GM23338 (cell line): ENCODE data around the gene GRIN2C. TPM values are rescaled to one million over a fixed set of nuclear protein-coding genes. Genes with fewer than 3 reads are reported as not detected.

Experiments
- ATAC-seq: fragments of 200-7000 bp; cut with Tn5 transposase; 3 replicates; pipeline ENCODE4 v1.9.1; 2020
- DNase-seq: peaks from one replicate; pipeline ENCODE4 v3.0.0-alpha.2; 2015; ENCODE audit warnings: low spot score
- H2AFZ ChIP-seq: fragments of 200-600 bp; sonication (generic); 2 replicates; pipeline ENCODE4 v1.8.0; 2016; ENCODE audit warnings: antibody characterized with exemption, mild to moderate bottlenecking, moderate library complexity
- H3F3A ChIP-seq: fragments of 200-600 bp; sonication (generic); replicated peaks from 2 replicates; pipeline ENCODE4 v1.8.0; 2017; ENCODE audit warnings: antibody characterized with exemption, mixed run types, low read depth
- H3K27ac ChIP-seq: fragments of 200-600 bp; sonication (generic); 2 replicates; pipeline ENCODE4 v1.6.1; 2016; ENCODE audit warnings: low read depth
- H3K27me3 ChIP-seq: fragments of 200-600 bp; sonication (generic); 2 replicates; pipeline ENCODE4 v1.8.0; 2016; ENCODE audit warnings: mild to moderate bottlenecking, mixed run types, moderate library complexity; ENCODE audit not compliant: insufficient read depth
- H3K36me3 ChIP-seq: fragments of 200-600 bp; sonication (generic); 2 replicates; pipeline ENCODE4 v1.8.0; 2016; ENCODE audit warnings: mild to moderate bottlenecking; ENCODE audit not compliant: insufficient read depth
- H3K4me1 ChIP-seq: fragments of 200-600 bp; sonication (generic); 2 replicates; pipeline ENCODE4 v1.8.0; 2016; ENCODE audit warnings: mild to moderate bottlenecking, moderate library complexity; ENCODE audit not compliant: insufficient read depth
- H3K4me2 ChIP-seq: fragments of 200-600 bp; sonication (generic); 2 replicates; pipeline ENCODE4 v1.7.1; 2017; ENCODE audit warnings: mixed run types
- H3K4me3 ChIP-seq: fragments of 200-600 bp; sonication (generic); 2 replicates; pipeline ENCODE4 v1.6.1; 2016; ENCODE audit warnings: mixed run types
- H3K79me2 ChIP-seq: fragments of 200-600 bp; sonication (generic); replicated peaks from 2 replicates; pipeline ENCODE4 v1.8.0; 2017; ENCODE audit warnings: mild to moderate bottlenecking; ENCODE audit not compliant: insufficient read depth
- H3K9me2 ChIP-seq: fragments of 200-600 bp; sonication (generic); 2 replicates; pipeline ENCODE4 v1.8.0; 2017; ENCODE audit not compliant: insufficient read depth
- H4K20me1 ChIP-seq: fragments of 200-600 bp; sonication (generic); replicated peaks from 2 replicates; pipeline ENCODE4 v1.8.0; 2017; ENCODE audit warnings: mild to moderate bottlenecking; ENCODE audit not compliant: insufficient read depth
- H3K27ac Mint-ChIP-seq: 2 replicates; pipeline ENCODE4 v1.8.0; 2020; ENCODE audit warnings: inconsistent platforms, mild to moderate bottlenecking, moderate library complexity, mixed read lengths
- H3K27me3 Mint-ChIP-seq: 3 replicates; pipeline ENCODE4 v1.8.0; 2022; ENCODE audit warnings: low read depth, mild to moderate bottlenecking, moderate library complexity, mixed read lengths, inconsistent platforms; ENCODE audit not compliant: insufficient read depth, poor library complexity
- H3K36me3 Mint-ChIP-seq: 3 replicates; pipeline ENCODE4 v1.8.0; 2021; ENCODE audit warnings: low read depth, mild to moderate bottlenecking, inconsistent platforms, moderate library complexity, mixed read lengths
- H3K4me1 Mint-ChIP-seq: 3 replicates; pipeline ENCODE4 v1.8.0; 2020; ENCODE audit warnings: mild to moderate bottlenecking, inconsistent platforms, mixed read lengths
- H3K4me3 Mint-ChIP-seq: 3 replicates; pipeline ENCODE4 v1.8.0; 2021; ENCODE audit warnings: moderate library complexity, mild to moderate bottlenecking, inconsistent platforms, mixed read lengths
- H3K9me3 Mint-ChIP-seq: 3 replicates; pipeline ENCODE4 v1.8.0; 2020; ENCODE audit warnings: moderate library complexity, mild to moderate bottlenecking, inconsistent platforms, mixed read lengths
- POLR2AphosphoS5 ChIP-seq: IDR thresholded peaks from 2 replicates; pipeline ENCODE4 v1.6.1; 2016; ENCODE audit warnings: antibody characterized with exemption, low read depth
- polyA plus RNA-seq: library from polyadenylated mRNA; unstranded; fragments of >200 nt; fragmentation: Nextera tagmentation; extraction: Ambion mirVana; gene quantifications from 2 replicates; pipeline ENCODE4 v1.2.1, GENCODE V29; 2016
- total RNA-seq: library from RNA; depleted of rRNA; stranded (reverse); fragments of >200 nt; shearing (Covaris generic); gene quantifications from 2 replicates; pipeline ENCODE4 v1.2.3, GENCODE V29; 2014
- TF ChIP-seq, protein P1 (sequence below): fragments of 250-450 bp; sonication (Bioruptor Pico); IDR thresholded peaks from 2 replicates; pipeline ENCODE4 v1.5.0; 2020; ENCODE audit warnings: mild to moderate bottlenecking, moderate library complexity

The GRIN2C gene
- total and polyA plus RNA-seq, 2 experiments from 2014 or later = 0.10 to 0.19 TPM

DNA sequence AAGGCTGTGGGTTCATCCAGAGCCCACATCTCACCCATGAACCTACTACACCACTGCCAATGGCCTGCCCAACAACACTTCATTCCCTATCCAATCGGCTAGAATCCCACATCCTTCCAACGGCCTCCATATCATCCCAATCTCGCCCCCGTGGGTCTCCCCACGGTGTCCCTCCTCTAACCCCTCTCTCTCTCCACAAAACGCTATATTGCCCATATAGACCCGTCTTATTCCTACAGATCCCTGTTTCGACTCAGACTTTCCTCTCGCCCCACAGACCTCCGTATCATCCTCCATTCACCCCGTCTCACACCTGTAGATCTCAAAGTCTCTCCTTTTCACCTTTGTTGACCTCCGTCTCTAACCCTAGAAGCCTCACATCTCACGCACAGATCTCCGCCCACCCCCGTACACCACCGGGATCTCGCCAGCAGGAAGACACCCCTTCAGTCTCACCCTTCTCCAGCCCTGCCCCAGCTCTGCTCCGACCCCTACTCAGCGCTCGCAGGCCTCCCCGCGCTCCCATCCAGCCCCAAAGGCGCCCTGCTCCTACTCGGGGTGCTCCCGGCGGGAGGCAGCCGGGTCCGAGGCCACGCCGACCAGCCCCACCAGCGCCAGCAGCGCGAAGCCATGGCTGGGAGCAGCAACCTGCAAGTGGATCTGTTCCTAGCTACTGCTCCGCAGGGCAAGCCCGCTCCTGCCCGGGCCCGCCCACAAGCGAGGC, 12.8 kb upstream of the GRIN2C start, which contains the start of gene FDXR:
FDXR (minus strand) TSS at position 682 of the 724 bp plus-strand sequence; CDS start at position 632, 50 bp downstream.
- Mint-ChIP-seq H3K36me3 (peaks cover 6% of the 10 kb centered on the region; the same call in 1 of the 3 replicates), H3K4me3 (peak within 1 kb of the TSS; percentile 91), H3K27ac (peak within 1 kb of the TSS; percentile 94), H3K27me3 (peaks cover 23% of the 10 kb centered on the region), H3K4me1 (peaks cover 24% of the 10 kb centered on the region), H3K9me3 (peaks cover 2% of the 10 kb centered on the region; the same call in 1 of the 3 replicates)
- peak; percentile 96 for TF ChIP-seq POLR2AphosphoS5
- TF ChIP-seq, protein P1, sequence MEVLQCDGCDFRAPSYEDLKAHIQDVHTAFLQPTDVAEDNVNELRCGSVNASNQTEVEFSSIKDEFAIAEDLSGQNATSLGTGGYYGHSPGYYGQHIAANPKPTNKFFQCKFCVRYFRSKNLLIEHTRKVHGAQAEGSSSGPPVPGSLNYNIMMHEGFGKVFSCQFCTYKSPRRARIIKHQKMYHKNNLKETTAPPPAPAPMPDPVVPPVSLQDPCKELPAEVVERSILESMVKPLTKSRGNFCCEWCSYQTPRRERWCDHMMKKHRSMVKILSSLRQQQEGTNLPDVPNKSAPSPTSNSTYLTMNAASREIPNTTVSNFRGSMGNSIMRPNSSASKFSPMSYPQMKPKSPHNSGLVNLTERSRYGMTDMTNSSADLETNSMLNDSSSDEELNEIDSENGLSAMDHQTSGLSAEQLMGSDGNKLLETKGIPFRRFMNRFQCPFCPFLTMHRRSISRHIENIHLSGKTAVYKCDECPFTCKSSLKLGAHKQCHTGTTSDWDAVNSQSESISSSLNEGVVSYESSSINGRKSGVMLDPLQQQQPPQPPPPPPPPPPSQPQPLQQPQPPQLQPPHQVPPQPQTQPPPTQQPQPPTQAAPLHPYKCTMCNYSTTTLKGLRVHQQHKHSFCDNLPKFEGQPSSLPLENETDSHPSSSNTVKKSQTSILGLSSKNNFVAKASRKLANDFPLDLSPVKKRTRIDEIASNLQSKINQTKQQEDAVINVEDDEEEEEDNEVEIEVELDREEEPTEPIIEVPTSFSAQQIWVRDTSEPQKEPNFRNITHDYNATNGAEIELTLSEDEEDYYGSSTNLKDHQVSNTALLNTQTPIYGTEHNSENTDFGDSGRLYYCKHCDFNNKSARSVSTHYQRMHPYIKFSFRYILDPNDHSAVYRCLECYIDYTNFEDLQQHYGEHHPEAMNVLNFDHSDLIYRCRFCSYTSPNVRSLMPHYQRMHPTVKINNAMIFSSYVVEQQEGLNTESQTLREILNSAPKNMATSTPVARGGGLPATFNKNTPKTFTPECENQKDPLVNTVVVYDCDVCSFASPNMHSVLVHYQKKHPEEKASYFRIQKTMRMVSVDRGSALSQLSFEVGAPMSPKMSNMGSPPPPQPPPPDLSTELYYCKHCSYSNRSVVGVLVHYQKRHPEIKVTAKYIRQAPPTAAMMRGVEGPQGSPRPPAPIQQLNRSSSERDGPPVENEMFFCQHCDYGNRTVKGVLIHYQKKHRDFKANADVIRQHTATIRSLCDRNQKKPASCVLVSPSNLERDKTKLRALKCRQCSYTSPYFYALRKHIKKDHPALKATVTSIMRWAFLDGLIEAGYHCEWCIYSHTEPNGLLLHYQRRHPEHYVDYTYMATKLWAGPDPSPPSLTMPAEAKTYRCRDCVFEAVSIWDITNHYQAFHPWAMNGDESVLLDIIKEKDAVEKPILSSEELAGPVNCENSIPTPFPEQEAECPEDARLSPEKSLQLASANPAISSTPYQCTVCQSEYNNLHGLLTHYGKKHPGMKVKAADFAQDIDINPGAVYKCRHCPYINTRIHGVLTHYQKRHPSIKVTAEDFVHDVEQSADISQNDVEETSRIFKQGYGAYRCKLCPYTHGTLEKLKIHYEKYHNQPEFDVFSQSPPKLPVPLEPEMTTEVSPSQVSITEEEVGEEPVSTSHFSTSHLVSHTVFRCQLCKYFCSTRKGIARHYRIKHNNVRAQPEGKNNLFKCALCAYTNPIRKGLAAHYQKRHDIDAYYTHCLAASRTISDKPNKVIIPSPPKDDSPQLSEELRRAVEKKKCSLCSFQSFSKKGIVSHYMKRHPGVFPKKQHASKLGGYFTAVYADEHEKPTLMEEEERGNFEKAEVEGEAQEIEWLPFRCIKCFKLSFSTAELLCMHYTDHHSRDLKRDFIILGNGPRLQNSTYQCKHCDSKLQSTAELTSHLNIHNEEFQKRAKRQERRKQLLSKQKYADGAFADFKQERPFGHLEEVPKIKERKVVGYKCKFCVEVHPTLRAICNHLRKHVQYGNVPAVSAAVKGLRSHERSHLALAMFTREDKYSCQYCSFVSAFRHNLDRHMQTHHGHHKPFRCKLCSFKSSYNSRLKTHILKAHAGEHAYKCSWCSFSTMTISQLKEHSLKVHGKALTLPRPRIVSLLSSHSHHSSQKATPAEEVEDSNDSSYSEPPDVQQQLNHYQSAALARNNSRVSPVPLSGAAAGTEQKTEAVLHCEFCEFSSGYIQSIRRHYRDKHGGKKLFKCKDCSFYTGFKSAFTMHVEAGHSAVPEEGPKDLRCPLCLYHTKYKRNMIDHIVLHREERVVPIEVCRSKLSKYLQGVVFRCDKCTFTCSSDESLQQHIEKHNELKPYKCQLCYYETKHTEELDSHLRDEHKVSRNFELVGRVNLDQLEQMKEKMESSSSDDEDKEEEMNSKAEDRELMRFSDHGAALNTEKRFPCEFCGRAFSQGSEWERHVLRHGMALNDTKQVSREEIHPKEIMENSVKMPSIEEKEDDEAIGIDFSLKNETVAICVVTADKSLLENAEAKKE = no peak
- peak within 1 kb of the TSS; percentile 99 for H3K4me2 ChIP-seq
- H3K9me2 ChIP-seq = no peaks in the 10 kb centered on the region
- peak within 1 kb of the TSS; percentile 93; the same call in 1 of the 2 replicates for H2AFZ ChIP-seq
- H3K79me2 ChIP-seq = no peaks in the 10 kb centered on the region
- no peak for DNase-seq
- H3K36me3 ChIP-seq = no peaks in the 10 kb centered on the region
- ATAC-seq = peak; percentile 81
- H3K27me3 ChIP-seq = 0 out of 2 replicates have a peak, but pooled peaks cover 7% of the 10 kb centered on the region
- H3K4me3 ChIP-seq = peak within 1 kb of the TSS; percentile 95
- H3F3A ChIP-seq = 0 out of 2 replicates have a peak, but pooled peaks cover 4% of the 10 kb centered on the region
- peaks cover 3% of the 10 kb centered on the region; the same call in 1 of the 2 replicates for H4K20me1 ChIP-seq
- peaks cover 9% of the 10 kb centered on the region; the same call in 1 of the 2 replicates for H3K4me1 ChIP-seq
- peak within 1 kb of the TSS; percentile 73 for H3K27ac ChIP-seq
